AML-193 (cell line): ENCODE data around the gene TLL2.
A peak's percentile ranks its signal among the peaks of the same experiment; 100 is the strongest.

Experiments
- DNase-seq, 2 experiments: peaks; one replicate each; lab custom pipeline; 2025; lab: John Stamatoyannopoulos, UW

TLL2 gene

GRCh38 chr10:96358851-96359540 lies 154.7 kb downstream of the TLL2 start, which contains the start of gene OPALIN:
TSS of gene OPALIN (minus strand) at chr10:96359002. CDS start at chr10:96358896, 106 bp downstream.
- no peak for DNase-seq

- no peak for DNase-seq
Measured at GRCh38 chr10:96357038-96357620, 156.6 kb downstream of the TLL2 start.

GRCh38 chr10:96352582-96352981 lies 161.1 kb downstream of the TLL2 start:
- DNase-seq = no peak

GRCh38 chr10:96352027-96352426 lies 161.7 kb downstream of the TLL2 start:
- no peak for DNase-seq

- DNase-seq = no peak
Measured at GRCh38 chr10:96346295-96346694, 167.4 kb downstream of the TLL2 start.

GRCh38 chr10:96345222-96345621 lies 168.5 kb downstream of the TLL2 start:
- no peak for DNase-seq

GRCh38 chr10:96344178-96344577 lies 169.5 kb downstream of the TLL2 start:
- DNase-seq = no peak

- DNase-seq = no peak
Measured at GRCh38 chr10:96342402-96342801, 171.3 kb downstream of the TLL2 start.

GRCh38 chr10:96341219-96342182 lies 172.2 kb downstream of the TLL2 start:
- DNase-seq = no peak

GRCh38 chr10:96339956-96340904 lies 173.5 kb downstream of the TLL2 start:
- peak; percentile 68 to 81 for DNase-seq

- DNase-seq = no peak
Measured at GRCh38 chr10:96339383-96339782, 174.3 kb downstream of the TLL2 start.

GRCh38 chr10:96338279-96338925 lies 175.3 kb downstream of the TLL2 start:
- DNase-seq = no peak

- DNase-seq = no peak
Measured at GRCh38 chr10:96337106-96337505, 176.6 kb downstream of the TLL2 start.

- DNase-seq = peak; percentile 4 to 10
Measured at GRCh38 chr10:96334616-96335526, 178.9 kb downstream of the TLL2 start.

GRCh38 chr10:96333101-96333500 lies 180.6 kb downstream of the TLL2 start:
- DNase-seq = no peak

- no peak for DNase-seq
Measured at GRCh38 chr10:96327462-96327861, 186.3 kb downstream of the TLL2 start.

- DNase-seq = no peak
Measured at GRCh38 chr10:96325719-96326373, 187.9 kb downstream of the TLL2 start.

GRCh38 chr10:96324447-96324846 lies 189.3 kb downstream of the TLL2 start:
- DNase-seq = no peak

GRCh38 chr10:96322275-96322674 lies 191.5 kb downstream of the TLL2 start:
- DNase-seq = no peak
